GM18867 (cell line): ENCODE measurements around the gene MYADM.

Source experiments
- ATAC-seq: cut with Tn5 transposase; IDR thresholded peaks from one replicate; pipeline ENCODE4 v1.9.1; 2021; ENCODE audit warnings: mild to moderate bottlenecking, moderate library complexity; ENCODE audit not compliant: unreplicated experiment

Gene MYADM

GRCh38 chr19:53908935-53909415, 41.3 kb downstream of the MYADM start, which contains the start of gene CACNG7:
CACNG7 (plus strand) TSS chr19:53909278; CDS start chr19:53912832, 3,554 bp downstream.
- no peak for ATAC-seq

- no peak for ATAC-seq
Measured at GRCh38 chr19:53909471-53910169, 41.9 kb downstream of the MYADM start.

GRCh38 chr19:53910170-53910518, 42.5 kb downstream of the MYADM start:
- ATAC-seq: no peak

GRCh38 chr19:53912653-53913052, 45.0 kb downstream of the MYADM start:
- ATAC-seq: no peak

GRCh38 chr19:53915000-53915399, 47.3 kb downstream of the MYADM start:
- no peak for ATAC-seq

- ATAC-seq: no peak
Measured at GRCh38 chr19:53916004-53916403, 48.3 kb downstream of the MYADM start.

- no peak for ATAC-seq
Measured at GRCh38 chr19:53917356-53917755, 49.7 kb downstream of the MYADM start.
